HepG2 (cell line): ENCODE data around the gene GDF15. TPM values are rescaled to one million over a fixed set of nuclear protein-coding genes. Genes with fewer than 3 reads are reported as not detected.

Experiments
- ASH2L ChIP-seq: fragments of 300-600, 200-600 bp; sonication (generic); IDR thresholded peaks from 2 replicates; pipeline ENCODE4 v1.7.0; 2017; ENCODE audit warnings: low read depth, mild to moderate bottlenecking, moderate library complexity, mixed read lengths, low read length; ENCODE audit not compliant: insufficient read length
- EP300 ChIP-seq, 3 experiments: sonication (generic) in 1 of 3; formaldehyde crosslinking in 1 of 3; IDR thresholded peaks; 2 replicates each; pipeline versions ENCODE4 v1.5.1 to v1.6.1; 2011 to 2020; ENCODE audit warnings: low read depth in 2 of 3, low read length in 2 of 3, borderline replicate concordance in 1 of 3, improper control_type of control experiment in 1 of 3, mild to moderate bottlenecking in 1 of 3, missing genetic modification reagents in 1 of 3, moderate library complexity in 1 of 3
- GRHL1 ChIP-seq: sonication (generic); formaldehyde crosslinking; conservative IDR thresholded peaks from 2 replicates; pipeline ENCODE4 v1.8.0; 2022; ENCODE audit warnings: missing genetic modification reagents
- HES4 ChIP-seq: sonication (generic); formaldehyde crosslinking; IDR thresholded peaks from 2 replicates; pipeline ENCODE4 v1.9.0; 2021; ENCODE audit warnings: mild to moderate bottlenecking, missing genetic modification reagents, borderline replicate concordance
- HNRNPK ChIP-seq: fragments of 200-400 bp; formaldehyde crosslinking; IDR thresholded peaks from 2 replicates; pipeline ENCODE4 v1.6.1; 2018; ENCODE audit warnings: low read length, low read depth, moderate library complexity, mild to moderate bottlenecking; ENCODE audit not compliant: poor library complexity, severe bottlenecking
- JUNB ChIP-seq: sonication (generic); formaldehyde crosslinking; IDR thresholded peaks from 2 replicates; pipeline ENCODE4 v1.8.0; 2022; ENCODE audit warnings: missing genetic modification reagents, mild to moderate bottlenecking, borderline replicate concordance
- KMT2B ChIP-seq: IDR thresholded peaks from 2 replicates; pipeline ENCODE4 v1.6.1; 2016; ENCODE audit warnings: missing genetic modification reagents, missing compliant biosample characterization
- LCORL ChIP-seq, 2 experiments: fragments of 450-650 bp in 1 of 2; sonication (generic) in 1 of 2; formaldehyde crosslinking in 1 of 2; IDR thresholded peaks; 2 replicates each; pipeline versions ENCODE4 v1.5.0 to v1.6.1; 2017 to 2020; ENCODE audit warnings: antibody characterized with exemption in 1 of 2, missing genetic modification reagents in 1 of 2
- LRRFIP1 ChIP-seq: sonication (generic); formaldehyde crosslinking; conservative IDR thresholded peaks from 2 replicates; pipeline ENCODE4 v1.4.0; 2020; ENCODE audit warnings: missing genetic modification reagents
- MAF1 ChIP-seq: sonication (generic); formaldehyde crosslinking; IDR thresholded peaks from 2 replicates; pipeline ENCODE4 v1.5.0; 2020; ENCODE audit warnings: missing genetic modification reagents, borderline replicate concordance
- MTERF4 ChIP-seq: sonication (generic); formaldehyde crosslinking; IDR thresholded peaks from 2 replicates; pipeline ENCODE4 v1.8.0; 2023; ENCODE audit warnings: mild to moderate bottlenecking, missing genetic modification reagents
- NFKBIZ ChIP-seq: IDR thresholded peaks from 2 replicates; pipeline ENCODE4 v1.6.1; 2018; ENCODE audit warnings: missing genetic modification reagents, missing compliant biosample characterization
- NFYB ChIP-seq: sonication (generic); formaldehyde crosslinking; IDR thresholded peaks from 2 replicates; pipeline ENCODE4 v1.4.0; 2020; ENCODE audit warnings: missing genetic modification reagents
- RELA ChIP-seq: sonication (generic); formaldehyde crosslinking; IDR thresholded peaks from 2 replicates; pipeline ENCODE4 v1.4.0; 2020; ENCODE audit warnings: missing genetic modification reagents
- RXRB ChIP-seq: IDR thresholded peaks from 2 replicates; pipeline ENCODE4 v1.6.1; 2016; ENCODE audit warnings: borderline replicate concordance, missing genetic modification reagents, missing compliant biosample characterization
- SCMH1 ChIP-seq: sonication (generic); formaldehyde crosslinking; IDR thresholded peaks from 2 replicates; pipeline ENCODE4 v1.9.0; 2021; ENCODE audit warnings: missing genetic modification reagents, mild to moderate bottlenecking, borderline replicate concordance
- SNAI1 ChIP-seq: sonication (generic); formaldehyde crosslinking; IDR thresholded peaks from 2 replicates; pipeline ENCODE4 v1.5.0; 2020; ENCODE audit warnings: mild to moderate bottlenecking, missing genetic modification reagents, borderline replicate concordance
- THAP11 ChIP-seq: IDR thresholded peaks from 2 replicates; pipeline ENCODE4 v1.6.1; 2016; ENCODE audit warnings: missing biosample characterization, missing genetic modification reagents
- ZBTB1 ChIP-seq: sonication (generic); formaldehyde crosslinking; IDR thresholded peaks from 2 replicates; pipeline ENCODE4 v1.4.0; 2020; ENCODE audit warnings: missing genetic modification reagents, borderline replicate concordance
- ZC3H13 ChIP-seq: sonication (generic); formaldehyde crosslinking; IDR thresholded peaks from 2 replicates; pipeline ENCODE4 v1.8.1; 2023; ENCODE audit warnings: mild to moderate bottlenecking, missing genetic modification reagents, moderate library complexity
- ZNF329 ChIP-seq: sonication (generic); formaldehyde crosslinking; IDR thresholded peaks from 2 replicates; pipeline ENCODE4 v1.9.0; 2021; ENCODE audit warnings: low read depth, mild to moderate bottlenecking, missing genetic modification reagents
- ZNF382 ChIP-seq: sonication (generic); formaldehyde crosslinking; IDR thresholded peaks from 2 replicates; pipeline ENCODE4 v1.5.0; 2020; ENCODE audit warnings: missing genetic modification reagents, mild to moderate bottlenecking, borderline replicate concordance
- ZNF841 ChIP-seq: sonication (generic); formaldehyde crosslinking; IDR thresholded peaks from 2 replicates; pipeline ENCODE4 v1.8.1; 2023; ENCODE audit warnings: missing genetic modification reagents, borderline replicate concordance
- polyA plus RNA-seq, 8 experiments: library from polyadenylated mRNA; depleted of rRNA in 3 of 8; stranded (reverse) in 7 of 8; unstranded in 1 of 8; fragments of >200 nt; fragmentation: Illumina TruSeq in 4 of 8; extraction: Trizol in 4 of 8; gene quantifications; 2 replicates each; pipeline versions ENCODE4 v1.2.1 to v1.2.3, GENCODE V29; 2011 to 2016; ENCODE audit warnings: low read depth in 4 of 8, missing spikeins in 1 of 8, mixed read lengths in 1 of 8; ENCODE audit not compliant: insufficient read depth in 1 of 8
- total RNA-seq, 5 experiments: library from RNA; depleted of rRNA; stranded (reverse); fragments of >200 nt; fragmentation: Illumina TruSeq; extraction: Trizol; gene quantifications; 2 replicates each; pipeline ENCODE4 v1.2.3, GENCODE V29; 2016; ENCODE audit warnings: low read depth in 1 of 5

Gene GDF15
- total and polyA plus RNA-seq, 2 of the 13 experiments (the other 11 are each of a cell fraction or from before 2014, with no cell fraction given) = 146 to 422 TPM

DNA sequence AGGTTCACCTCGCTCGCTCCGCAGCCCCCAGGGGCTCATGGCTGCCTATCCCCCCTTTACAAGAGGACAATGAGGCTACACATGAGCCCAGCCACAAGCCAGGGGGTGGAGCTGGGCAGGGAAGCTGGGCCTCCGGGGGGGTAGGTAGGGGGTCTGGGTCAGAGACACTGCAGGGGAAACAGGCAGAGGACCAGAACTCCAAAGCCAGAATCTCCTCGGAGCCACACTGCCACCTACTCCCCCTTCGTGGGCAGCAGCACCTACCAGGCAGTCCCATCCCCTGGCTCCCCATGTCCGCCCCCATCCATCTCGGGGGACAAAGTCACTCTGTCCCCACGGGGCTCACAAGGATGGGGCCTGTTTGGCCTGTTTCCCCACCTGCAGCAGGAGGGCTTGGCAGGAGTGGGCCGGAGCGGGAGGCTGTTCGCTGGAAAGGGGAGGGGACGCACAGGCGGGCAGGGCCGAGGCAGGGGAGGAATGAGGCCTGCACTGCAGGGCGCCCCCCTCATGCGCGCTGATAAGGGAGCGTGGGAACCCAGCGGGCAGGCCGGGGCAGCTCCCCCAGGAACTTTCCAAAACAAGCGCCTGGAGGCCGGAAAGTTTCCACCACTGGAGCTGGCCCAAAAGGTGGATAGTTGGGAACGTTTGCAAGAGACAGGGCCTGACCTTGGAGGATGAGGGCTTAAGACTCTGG is 52.5 kb downstream of the GDF15 start (continued):
- TF ChIP-seq HNRNPK (no peak), ASH2L (no peak), RXRB (CRISPR knock-in tag) (no peak), SCMH1 (CRISPR knock-in tag) (no peak), LRRFIP1 (no peak), ZNF329 (CRISPR knock-in tag) (no peak), HES4 (CRISPR knock-in tag) (no peak), NFYB (CRISPR knock-in tag) (no peak; the same call in 1 of the 2 replicates), SNAI1 (no peak), NFKBIZ (CRISPR knock-in tag) (no peak), ZBTB1 (CRISPR knock-in tag) (no peak), ZC3H13 (CRISPR knock-in tag) (peak; percentile 72; the same call in 1 of the 2 replicates), JUNB (no peak), GRHL1 (CRISPR knock-in tag) (no peak), MTERF4 (CRISPR knock-in tag) (no peak), KMT2B (CRISPR knock-in tag) (no peak), RELA (CRISPR knock-in tag) (no peak), ZNF841 (no peak), MAF1 (CRISPR knock-in tag) (no peak), THAP11 (CRISPR knock-in tag) (0 out of 2 replicates have a peak, but pooled peaks have one; percentile 7), LCORL (IDR thresholded peaks at IDR 0.05) (no peak), LCORL (CRISPR knock-in tag; IDR thresholded peaks at IDR 0.05) (peak; percentile 55; the same call in 1 of the 2 replicates), ZNF382 (CRISPR knock-in tag) (no peak), EP300 (IDR thresholded peaks at IDR 0.05; ENCODE audit: low read depth in 2 of 2, low read length in 2 of 2) (no peak), EP300 (CRISPR knock-in tag; IDR thresholded peaks at IDR 0.05; ENCODE audit: borderline replicate concordance) (no peak)
